Stimulated activated CD4-positive, alpha-beta T cell treated with anti-CD3 and anti-CD28 coated beads, Interleukin-12 subunit alpha, Interleukin-12 subunit beta, amount 100 ng/mL, for 48 hours (primary cell): ENCODE results near the gene MTCH1.

Experiments
- DNase-seq, 3 donors: peaks; one replicate each; pipeline ENCODE4 v3.0.0-alpha.2; 2020; ENCODE audit warnings: low read depth in 2 of 3, low spot score in 1 of 3

The MTCH1 gene

DNA sequence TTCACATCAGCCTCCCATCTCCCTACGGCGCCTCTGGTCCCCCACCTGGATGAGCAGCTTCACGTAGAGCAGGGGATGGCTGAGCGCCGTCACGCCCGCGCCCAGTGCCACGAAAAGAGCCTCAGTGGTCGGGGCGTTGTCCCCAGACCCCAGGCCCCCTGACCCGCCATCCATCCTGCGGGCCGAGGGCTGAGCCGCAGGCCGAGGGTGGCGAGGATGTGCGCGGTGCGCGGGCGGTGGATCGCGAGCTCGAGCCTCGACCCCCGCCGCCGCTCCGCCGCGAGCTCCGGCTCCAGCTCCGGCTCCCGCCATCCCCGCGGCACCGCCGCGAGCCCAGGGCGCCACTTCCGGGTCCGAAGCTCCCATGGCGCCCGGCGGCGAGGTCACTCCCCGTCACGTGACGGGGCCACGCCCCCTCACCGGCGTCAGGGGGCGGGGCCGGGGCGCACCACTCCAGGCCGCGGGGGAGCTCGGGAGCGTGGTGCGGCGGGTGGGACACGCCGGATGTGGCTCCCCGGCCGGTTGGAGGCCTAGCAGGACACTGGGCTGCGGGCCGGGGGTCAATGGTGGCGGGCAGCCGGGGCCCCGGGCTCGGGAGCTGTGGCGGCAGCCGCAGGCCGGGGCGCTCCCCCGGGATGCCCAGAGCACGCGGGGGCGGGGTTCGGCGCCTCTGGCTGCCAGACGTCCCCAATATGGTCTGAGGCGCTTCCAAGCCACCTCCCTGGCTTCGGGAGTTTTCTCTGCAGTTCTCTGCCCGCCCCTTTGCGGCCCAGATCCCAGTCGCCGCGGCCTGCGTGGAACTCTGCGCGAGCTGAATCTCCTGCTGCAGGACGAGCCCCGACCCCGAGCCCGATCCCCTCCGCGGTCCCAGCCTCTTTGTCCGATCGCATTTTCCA is at the start of gene MTCH1:
TSS of gene MTCH1 (minus strand) at position 389 of the 896 bp plus-strand sequence. CDS start at position 366, 23 bp downstream.
- DNase-seq, result peak; percentile 70 to 85 (median 72)

- no peak for DNase-seq
These were observed 48.1 kb upstream of the MTCH1 start for GRCh38 chr6:37033819-37034795.

DNA sequence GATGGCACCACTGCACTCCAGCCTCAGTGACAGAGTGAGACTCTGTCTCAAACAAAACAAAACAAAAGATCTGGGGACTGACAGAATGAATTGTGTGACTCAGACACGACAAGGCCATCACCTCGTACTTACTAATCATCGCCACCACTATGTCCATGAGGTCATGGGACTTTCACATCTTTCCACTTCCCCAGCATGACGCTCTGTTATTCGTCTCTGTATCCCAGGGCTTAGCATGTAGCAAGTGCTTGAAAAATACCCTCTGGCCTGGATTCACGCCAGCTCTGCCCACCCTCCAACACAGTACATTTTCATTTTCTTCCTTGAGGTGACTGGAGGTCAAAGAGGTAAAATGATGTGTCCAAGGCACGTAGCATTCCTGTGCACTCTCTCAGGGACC is 47.3 kb upstream of the MTCH1 start:
- DNase-seq, result peak; percentile 49 to 56 (median 55)

DNA sequence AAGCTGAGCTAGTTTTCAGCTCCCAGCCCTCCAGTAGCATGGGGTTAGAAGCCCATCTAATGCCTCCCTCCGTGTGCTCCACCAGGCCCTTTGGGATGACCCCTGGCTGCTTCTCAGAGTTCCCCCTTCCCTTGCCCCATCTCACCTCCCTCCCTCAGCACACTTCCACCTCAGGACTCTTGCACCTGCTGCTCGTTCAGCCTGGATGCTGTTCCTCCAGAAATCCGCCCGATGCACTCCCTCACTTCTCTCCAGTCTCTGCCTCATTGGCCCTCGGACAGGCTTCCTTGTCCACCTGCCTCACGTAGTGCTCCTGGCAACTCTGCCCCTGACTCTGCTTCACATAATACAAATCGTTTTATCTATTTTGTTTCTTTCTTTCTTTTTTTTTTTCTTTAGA is 46.2 kb upstream of the MTCH1 start:
- DNase-seq, result no peak

DNA sequence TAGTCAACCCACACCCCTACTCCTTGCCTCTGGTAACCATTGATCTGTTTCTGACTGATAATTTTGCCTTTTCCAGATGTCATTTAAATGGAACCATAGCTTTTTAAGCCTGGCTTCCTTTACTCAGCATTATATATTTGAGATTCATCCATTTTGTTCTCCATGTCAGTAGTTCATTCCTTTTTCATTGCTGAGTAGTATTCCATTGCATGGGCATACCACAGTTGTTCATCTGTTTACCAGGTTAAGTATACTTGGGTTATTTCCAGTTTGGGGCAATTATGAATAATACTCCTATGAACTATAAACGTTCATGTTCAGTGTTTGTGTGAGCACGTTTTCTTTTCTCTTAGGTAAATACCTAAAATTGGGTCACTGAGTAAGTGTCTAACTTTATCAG is 44.6 kb upstream of the MTCH1 start:
- DNase-seq, result no peak

DNA sequence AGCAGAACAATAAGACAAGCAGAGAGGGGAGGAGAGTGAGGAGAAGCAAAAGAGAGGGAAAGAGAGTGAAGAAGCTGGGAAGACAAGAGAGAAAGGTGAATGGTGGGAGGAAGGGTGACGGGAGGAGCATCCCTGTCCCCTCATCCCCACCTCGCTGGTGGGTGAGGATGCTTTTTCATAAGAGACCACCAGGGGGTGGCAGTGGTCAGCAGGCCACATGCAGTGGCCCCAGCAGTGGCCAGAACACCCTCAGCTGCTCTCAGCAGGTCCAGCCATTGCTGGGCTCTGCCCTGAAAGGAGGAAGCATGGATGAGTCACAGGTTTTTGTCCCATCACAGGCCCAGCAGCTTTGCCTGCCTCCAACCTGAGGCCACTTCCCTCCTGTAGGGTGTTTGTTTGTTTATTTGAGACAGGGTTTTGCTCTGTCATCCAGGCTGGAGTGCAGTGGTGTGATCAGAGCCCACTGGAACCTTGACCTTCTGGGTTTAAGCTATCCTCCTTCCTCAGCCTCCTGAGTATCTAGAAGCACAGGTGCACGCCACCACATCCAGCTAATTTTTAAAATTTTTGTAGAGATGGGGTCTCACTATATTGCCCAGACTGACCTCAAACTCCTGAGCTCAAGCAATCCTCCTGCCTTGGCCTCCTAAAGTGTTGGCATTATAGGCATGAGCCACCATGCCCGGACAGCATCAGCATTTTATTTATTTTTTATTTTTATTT is 43.4 kb upstream of the MTCH1 start:
- DNase-seq, result peak in 2 of 3 donors; percentile 37 to 43

DNA sequence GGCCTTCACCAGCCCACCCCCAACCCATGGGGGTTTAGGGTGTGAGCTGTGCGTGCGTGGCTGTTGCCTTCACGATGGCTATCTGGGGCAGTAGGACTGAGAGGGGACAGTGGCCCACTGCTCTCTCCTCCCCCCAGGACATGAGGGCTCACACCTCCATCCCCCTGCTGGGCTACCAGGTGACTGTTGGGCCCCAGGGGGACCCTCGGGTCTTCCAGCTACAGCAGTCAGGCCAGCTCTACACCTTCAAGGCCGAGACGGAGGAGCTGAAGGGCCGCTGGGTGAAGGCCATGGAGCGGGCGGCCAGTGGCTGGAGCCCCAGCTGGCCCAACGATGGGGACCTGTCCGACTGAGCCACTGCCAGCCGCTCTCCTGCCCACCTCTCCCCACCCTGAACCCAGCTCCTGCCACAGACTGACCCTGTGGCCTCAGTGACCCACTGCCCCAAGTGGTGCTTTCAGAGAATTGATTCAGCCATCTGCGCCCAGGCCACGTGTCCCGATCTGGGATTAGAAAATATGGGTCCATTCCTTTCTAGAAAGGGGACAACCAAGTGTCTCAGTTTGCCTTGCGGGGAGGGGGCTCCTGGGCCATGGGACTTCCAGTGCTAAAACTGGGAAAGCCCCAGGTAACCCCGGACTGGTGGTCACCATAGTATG is 41.9 kb upstream of the MTCH1 start:
- no peak for DNase-seq

GRCh38 chr6:37027036-37027720 is 41.2 kb upstream of the MTCH1 start:
- DNase-seq, result no peak

GRCh38 chr6:37025621-37026466 is 39.8 kb upstream of the MTCH1 start:
- DNase-seq, result no peak

- DNase-seq, result peak in 2 of 3 donors; percentile 56 to 61
These were observed 38.8 kb upstream of the MTCH1 start for GRCh38 chr6:37024656-37025337.

DNA sequence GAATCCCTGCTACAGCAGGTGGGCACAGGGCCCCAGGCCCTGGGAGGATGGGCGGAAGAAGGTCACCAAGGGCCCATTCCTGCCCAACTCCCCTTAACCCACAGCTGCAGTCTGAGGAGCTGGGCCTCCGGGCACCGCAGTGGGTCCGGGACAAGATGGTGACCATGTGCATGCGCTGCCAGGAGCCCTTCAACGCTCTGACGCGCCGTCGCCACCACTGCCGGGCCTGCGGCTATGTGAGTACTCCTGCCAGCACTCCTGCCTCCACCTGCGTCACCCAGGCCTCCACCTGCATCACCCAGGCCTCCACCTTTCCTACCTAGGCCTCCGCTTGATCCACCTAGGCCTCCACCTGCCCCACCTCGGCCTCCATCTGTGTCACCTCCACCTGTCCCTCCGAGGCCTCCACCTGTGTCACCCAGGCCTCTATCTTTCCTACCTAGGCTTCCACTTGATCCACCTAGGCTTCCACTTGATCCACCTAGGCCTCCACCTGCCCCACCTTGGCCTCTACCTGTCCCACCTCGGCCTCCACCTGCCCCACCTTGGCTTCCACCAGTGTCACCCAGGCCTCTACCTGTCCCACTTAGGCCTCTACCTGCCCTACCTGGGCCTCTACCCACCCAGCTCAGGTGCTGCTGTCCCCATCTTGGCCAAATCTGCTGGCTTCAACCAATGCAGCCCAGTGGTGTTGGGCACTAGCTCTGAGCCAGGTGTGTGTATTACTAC is 36.3 kb upstream of the MTCH1 start:
- no peak for DNase-seq

- DNase-seq, result peak; percentile 45 to 72 (median 55)
These were observed 35.5 kb upstream of the MTCH1 start for GRCh38 chr6:37021356-37022129.

- DNase-seq, result no peak
These were observed 34.8 kb upstream of the MTCH1 start for GRCh38 chr6:37020812-37021211.

- no peak for DNase-seq
These were observed 34.4 kb upstream of the MTCH1 start for GRCh38 chr6:37020381-37020780.

GRCh38 chr6:37019065-37019450 is 33.1 kb upstream of the MTCH1 start:
- no peak for DNase-seq

GRCh38 chr6:37018198-37019064 is 32.4 kb upstream of the MTCH1 start:
- peak; percentile 85 to 89 (median 87) for DNase-seq
